Posterior vena cava (tissue), 2 donors: ENCODE data around the gene ATG7. TPM values are rescaled to one million over a fixed set of nuclear protein-coding genes. Genes with fewer than 3 reads are reported as not detected.

Experiments used
- DNase-seq: peaks from one replicate; pipeline ENCODE4 v3.0.0-alpha.2; 2020; ENCODE audit warnings: low spot score
- intact Hi-C, 2 donors: fragments of 100-400 bp; cut with DNase I; formaldehyde crosslinking; loops; one replicate each; pipeline versions ENCODE4 v1.14.1 to v1.14.2; 2022 to 2023
- long read RNA-seq, 2 donors: library from polyadenylated mRNA; unstranded; transcript quantifications; one replicate each; pipeline ENCODE4 v2.0.0, GENCODE V29; 2020 to 2021
- total RNA-seq, 2 donors: library from RNA; stranded (reverse); fragmentation: NEBNext Ultra II Directional; extraction: Animal tissue kit (Norgen Biotek cat#: 25700); gene quantifications; one replicate each; pipeline ENCODE4 v1.2.1, GENCODE V29; 2021
- donor health status: DM: yes; HTN: yes; CAD: no.
- donor health status: DM: yes; HTN: yes; CAD: no.

ATG7 gene, protein sequence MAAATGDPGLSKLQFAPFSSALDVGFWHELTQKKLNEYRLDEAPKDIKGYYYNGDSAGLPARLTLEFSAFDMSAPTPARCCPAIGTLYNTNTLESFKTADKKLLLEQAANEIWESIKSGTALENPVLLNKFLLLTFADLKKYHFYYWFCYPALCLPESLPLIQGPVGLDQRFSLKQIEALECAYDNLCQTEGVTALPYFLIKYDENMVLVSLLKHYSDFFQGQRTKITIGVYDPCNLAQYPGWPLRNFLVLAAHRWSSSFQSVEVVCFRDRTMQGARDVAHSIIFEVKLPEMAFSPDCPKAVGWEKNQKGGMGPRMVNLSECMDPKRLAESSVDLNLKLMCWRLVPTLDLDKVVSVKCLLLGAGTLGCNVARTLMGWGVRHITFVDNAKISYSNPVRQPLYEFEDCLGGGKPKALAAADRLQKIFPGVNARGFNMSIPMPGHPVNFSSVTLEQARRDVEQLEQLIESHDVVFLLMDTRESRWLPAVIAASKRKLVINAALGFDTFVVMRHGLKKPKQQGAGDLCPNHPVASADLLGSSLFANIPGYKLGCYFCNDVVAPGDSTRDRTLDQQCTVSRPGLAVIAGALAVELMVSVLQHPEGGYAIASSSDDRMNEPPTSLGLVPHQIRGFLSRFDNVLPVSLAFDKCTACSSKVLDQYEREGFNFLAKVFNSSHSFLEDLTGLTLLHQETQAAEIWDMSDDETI
- 10 to 100 TPM; 30.5 to 40.4 TPM for total RNA-seq
- long read RNA-seq, donor 1, full-length matches to known transcripts, result 4 of 18 reads
- long read RNA-seq, donor 1, partial matches to known transcripts, result 2 of 18 reads
- long read RNA-seq, donor 1, other reads (novel, unspliced or antisense), result 12 of 18 reads
- long read RNA-seq, donor 2, full-length matches to known transcripts, result 10 of 22 reads
- long read RNA-seq, donor 2, partial matches to known transcripts, result 3 of 22 reads
- long read RNA-seq, donor 2, other reads (novel, unspliced or antisense), result 9 of 22 reads

GRCh38 chr3:11271986-11272904 is at the start of gene ATG7:
TSS of gene ATG7 (plus strand) at chr3:11272397. CDS start at chr3:11298696, 26,299 bp downstream.
- peak; percentile 99 for DNase-seq
- intact Hi-C loops, result no loop called here

- DNase-seq, result no peak
- intact Hi-C loops, result no loop called here
These were observed 48.2 kb upstream of the ATG7 start for GRCh38 chr3:11224010-11224409.

GRCh38 chr3:11224870-11225229 is 47.3 kb upstream of the ATG7 start:
- no peak for DNase-seq
- intact Hi-C loops, result no loop called here

- no peak for DNase-seq
- intact Hi-C loops, result no loop called here
These were observed 46.2 kb upstream of the ATG7 start for GRCh38 chr3:11226042-11226370.

- intact Hi-C loops, result no loop called here
These were observed 44.2 kb upstream of the ATG7 start for GRCh38 chr3:11228041-11228440.

GRCh38 chr3:11230125-11230524 is 42.1 kb upstream of the ATG7 start:
- intact Hi-C loops, result no loop called here

More at GRCh38 chr3:11228041-11228440, 44.2 kb upstream of the ATG7 start:
- no peak for DNase-seq

GRCh38 chr3:11230832-11231231 is 41.4 kb upstream of the ATG7 start:
- intact Hi-C loops, result no loop called here
- no peak for DNase-seq

More at GRCh38 chr3:11230125-11230524, 42.1 kb upstream of the ATG7 start:
- no peak for DNase-seq

GRCh38 chr3:11235385-11235784 is 36.8 kb upstream of the ATG7 start:
- intact Hi-C loops, result no loop called here
- DNase-seq, result no peak

- intact Hi-C loops, result no loop called here
- no peak for DNase-seq
These were observed 35.4 kb upstream of the ATG7 start for GRCh38 chr3:11236588-11237461.

GRCh38 chr3:11238060-11238459 is 34.1 kb upstream of the ATG7 start:
- intact Hi-C loops, result no loop called here
- no peak for DNase-seq

DNA sequence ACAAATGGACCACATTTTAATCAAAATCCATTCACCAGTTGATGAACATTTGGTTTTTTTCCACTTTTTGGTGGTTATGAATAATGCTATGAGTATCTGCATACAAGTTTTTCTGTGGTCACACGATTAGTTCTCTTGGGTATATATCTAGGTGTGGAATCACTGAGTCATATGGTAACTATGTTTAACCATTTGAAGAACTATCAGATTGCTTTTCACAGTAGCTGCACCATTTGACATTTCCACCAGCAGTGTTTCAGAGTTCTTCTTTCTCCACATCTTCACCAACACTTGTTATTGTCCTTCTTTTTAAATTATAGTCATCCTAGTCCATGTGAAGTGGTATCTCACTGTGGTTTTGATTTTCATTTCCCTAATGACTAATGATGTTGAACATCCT is 33.3 kb upstream of the ATG7 start:
- intact Hi-C loops, result no loop called here
- no peak for DNase-seq

DNA sequence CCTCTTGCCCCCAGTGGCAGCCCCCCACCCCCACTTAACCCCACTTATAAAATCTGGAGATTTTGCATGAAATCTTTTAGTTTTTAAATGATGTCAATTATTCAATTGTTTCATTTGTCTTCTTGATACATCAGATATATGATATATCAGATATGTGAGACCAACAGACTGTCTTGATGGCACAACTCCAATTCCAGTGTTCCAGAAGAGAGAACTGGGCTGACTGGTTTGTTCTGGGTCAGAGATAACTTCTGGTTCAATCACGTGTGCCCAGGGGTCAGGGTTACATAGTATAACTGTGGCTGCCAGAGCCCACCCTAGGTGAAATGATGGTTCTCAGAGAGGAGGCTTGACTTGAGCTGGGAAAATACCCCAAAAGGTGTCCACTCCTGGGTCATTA is 32.4 kb upstream of the ATG7 start:
- no peak for DNase-seq
- intact Hi-C loops, result no loop called here

DNA sequence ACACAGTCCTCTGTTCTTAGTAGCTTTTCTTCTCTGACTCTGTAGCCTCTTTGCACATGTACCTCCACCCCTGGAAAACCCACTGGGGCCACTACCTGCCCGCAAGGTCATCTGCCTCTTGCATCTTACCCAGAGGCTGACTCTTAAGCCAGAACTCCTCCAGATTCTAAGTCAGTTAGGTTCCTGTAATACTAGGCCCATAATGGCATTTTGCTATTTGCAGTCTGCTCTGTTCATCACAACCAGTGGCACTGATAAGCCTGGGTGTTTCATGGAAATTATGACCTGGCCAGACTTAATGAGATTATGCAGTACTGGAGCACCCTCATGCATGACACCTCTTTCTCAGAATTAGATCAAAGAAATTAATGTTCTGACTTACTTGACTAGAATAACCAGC is 31.7 kb upstream of the ATG7 start:
- DNase-seq, result no peak
- intact Hi-C loops, result no loop called here

GRCh38 chr3:11244121-11244677 is 28.0 kb upstream of the ATG7 start:
- no peak for DNase-seq

GRCh38 chr3:11245276-11245675 is 26.9 kb upstream of the ATG7 start:
- DNase-seq, result no peak
- intact Hi-C loops, result no loop called here

More at GRCh38 chr3:11244121-11244677, 28.0 kb upstream of the ATG7 start:
- intact Hi-C loops, result no loop called here

- intact Hi-C loops, result no loop called here
- DNase-seq, result no peak
These were observed 26.2 kb upstream of the ATG7 start for GRCh38 chr3:11245827-11246662.

GRCh38 chr3:11246663-11246970 is 25.6 kb upstream of the ATG7 start:
- intact Hi-C loops, result no loop called here
- DNase-seq, result no peak
